Caco-2 (cell line): ENCODE results near the gene SEPTIN10. TPM values are rescaled to one million over a fixed set of nuclear protein-coding genes. Genes with fewer than 3 reads are reported as not detected.
A peak's percentile ranks its signal among the peaks of the same experiment; 100 is the strongest.

Source experiments
- BruUV-seq: library from RNA; stranded (reverse); fragments of 400-500 nt; replicated peaks from 2 replicates; lab custom pipeline; 2021; lab: Mats Ljungman, UMichigan
- CTCF ChIA-PET: fragments of 300-600 bp; sonication (Branson Sonifier 250); formaldehyde crosslinking; loops from one replicate; lab custom pipeline; 2022; ENCODE audit warnings: antibody characterized with exemption; lab: Charles Lee
- POLR2A ChIA-PET: fragments of 300-600 bp; sonication (Branson Sonifier 250); formaldehyde crosslinking; loops from one replicate; lab custom pipeline; 2022; ENCODE audit warnings: antibody characterized with exemption; lab: Charles Lee
- DNase-seq, 2 experiments: peaks; one replicate each; pipeline versions ENCODE4 v3.0.0 to v3.0.0-alpha.2; 2020 to 2022
- H3K27me3 ChIP-seq: replicated peaks from 2 replicates; pipeline ENCODE4 v1.6.0; 2011; ENCODE audit warnings: low read length; ENCODE audit not compliant: control insufficient read depth, insufficient read depth
- H3K36me3 ChIP-seq: 2 replicates; pipeline ENCODE4 v1.5.1; 2011; ENCODE audit warnings: low read length; ENCODE audit not compliant: control insufficient read depth, insufficient read depth
- H3K4me1 ChIP-seq: fragments of 250-450 bp; sonication (Bioruptor Pico); 2 replicates; pipeline ENCODE4 v1.5.1; 2020; ENCODE audit warnings: mild to moderate bottlenecking
- H3K4me3 ChIP-seq: 2 replicates; pipeline ENCODE4 v1.5.1; 2011; ENCODE audit warnings: low read depth, mild to moderate bottlenecking, control low read depth, low read length
- H3K9me3 ChIP-seq: fragments of 250-450 bp; sonication (Bioruptor Pico); 2 replicates; pipeline ENCODE4 v1.5.1; 2020; ENCODE audit warnings: mild to moderate bottlenecking, moderate library complexity
- H3K27ac Mint-ChIP-seq: one replicate; pipeline ENCODE4 v1.8.0; 2022; ENCODE audit warnings: mixed read lengths; ENCODE audit not compliant: unreplicated experiment
- H3K27me3 Mint-ChIP-seq: one replicate; pipeline ENCODE4 v1.8.0; 2022; ENCODE audit warnings: mixed read lengths; ENCODE audit not compliant: insufficient read depth, unreplicated experiment
- H3K36me3 Mint-ChIP-seq: one replicate; pipeline ENCODE4 v1.8.0; 2022; ENCODE audit warnings: mild to moderate bottlenecking, mixed read lengths; ENCODE audit not compliant: insufficient read depth, unreplicated experiment
- H3K4me1 Mint-ChIP-seq: one replicate; pipeline ENCODE4 v1.8.0; 2022; ENCODE audit warnings: low read depth, mixed read lengths; ENCODE audit not compliant: unreplicated experiment
- H3K4me3 Mint-ChIP-seq: one replicate; pipeline ENCODE4 v1.8.0; 2022; ENCODE audit warnings: mild to moderate bottlenecking, moderate library complexity, mixed read lengths; ENCODE audit not compliant: unreplicated experiment
- H3K9me3 Mint-ChIP-seq: one replicate; pipeline ENCODE4 v1.8.0; 2022; ENCODE audit warnings: mixed read lengths; ENCODE audit not compliant: unreplicated experiment
- intact Hi-C: fragments of 100-400 bp; cut with micrococcal nuclease; formaldehyde crosslinking; loops from one replicate; pipeline ENCODE4 v1.10.0; 2022; ENCODE audit not compliant: unreplicated experiment
- total RNA-seq: library from RNA; stranded (reverse); gene quantifications from 2 replicates; pipeline ENCODE4 v1.2.3, GENCODE V29; 2022
- TF ChIP-seq, protein P1 (sequence below), 2 experiments: fragments of 200-600 bp in 1 of 2; IDR thresholded peaks; 1 replicate in 1 of 2; 2 replicates in 1 of 2; pipeline versions ENCODE4 v1.5.1 to v1.8.0; 2011 to 2022; ENCODE audit warnings: antibody characterized with exemption in 1 of 2, control low read depth in 1 of 2, inconsistent platforms in 1 of 2, low read depth in 1 of 2, low read length in 1 of 2, mild to moderate bottlenecking in 1 of 2, moderate library complexity in 1 of 2; ENCODE audit not compliant: insufficient read depth in 1 of 2, severe bottlenecking in 1 of 2, unreplicated experiment in 1 of 2

The SEPTIN10 gene
- total RNA-seq, 1 experiment from 2014 or later, result 83.7 TPM

DNA sequence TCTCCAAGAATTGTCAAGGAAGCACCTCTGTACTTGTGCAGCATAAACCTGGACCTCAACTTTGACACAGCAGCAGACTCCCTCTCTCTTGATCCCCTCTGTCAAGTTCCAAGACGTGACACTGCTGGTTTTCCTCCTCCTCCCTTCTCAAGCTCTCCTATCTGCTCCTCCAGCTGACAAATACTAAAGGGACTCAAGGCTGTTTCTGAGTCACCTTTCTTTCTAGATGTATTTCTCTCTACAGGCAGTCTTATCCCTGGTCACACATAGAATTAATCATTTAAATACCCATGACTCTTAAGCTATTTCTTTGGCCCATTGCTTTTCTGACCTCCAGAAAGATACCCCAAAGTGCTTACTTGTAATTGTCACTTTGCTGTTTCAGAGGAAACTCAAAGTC, 53.5 kb downstream of the SEPTIN10 start:
- no peak for DNase-seq
- Mint-ChIP-seq H3K4me1 (peaks cover 27% of the 10 kb centered on the region), H3K9me3 (no peaks in the 10 kb centered on the region), H3K36me3 (peaks cover 21% of the 10 kb centered on the region), H3K27ac (no peak overlapping the region), H3K27me3 (no peaks in the 10 kb centered on the region), H3K4me3 (no peak overlapping the region)
- TF ChIP-seq, protein P1, sequence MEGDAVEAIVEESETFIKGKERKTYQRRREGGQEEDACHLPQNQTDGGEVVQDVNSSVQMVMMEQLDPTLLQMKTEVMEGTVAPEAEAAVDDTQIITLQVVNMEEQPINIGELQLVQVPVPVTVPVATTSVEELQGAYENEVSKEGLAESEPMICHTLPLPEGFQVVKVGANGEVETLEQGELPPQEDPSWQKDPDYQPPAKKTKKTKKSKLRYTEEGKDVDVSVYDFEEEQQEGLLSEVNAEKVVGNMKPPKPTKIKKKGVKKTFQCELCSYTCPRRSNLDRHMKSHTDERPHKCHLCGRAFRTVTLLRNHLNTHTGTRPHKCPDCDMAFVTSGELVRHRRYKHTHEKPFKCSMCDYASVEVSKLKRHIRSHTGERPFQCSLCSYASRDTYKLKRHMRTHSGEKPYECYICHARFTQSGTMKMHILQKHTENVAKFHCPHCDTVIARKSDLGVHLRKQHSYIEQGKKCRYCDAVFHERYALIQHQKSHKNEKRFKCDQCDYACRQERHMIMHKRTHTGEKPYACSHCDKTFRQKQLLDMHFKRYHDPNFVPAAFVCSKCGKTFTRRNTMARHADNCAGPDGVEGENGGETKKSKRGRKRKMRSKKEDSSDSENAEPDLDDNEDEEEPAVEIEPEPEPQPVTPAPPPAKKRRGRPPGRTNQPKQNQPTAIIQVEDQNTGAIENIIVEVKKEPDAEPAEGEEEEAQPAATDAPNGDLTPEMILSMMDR (IDR thresholded peaks at IDR 0.05; ENCODE audit: insufficient read depth in 1 of 2, low read depth in 1 of 2, low read length in 1 of 2, severe bottlenecking in 1 of 2, unreplicated experiment in 1 of 2), result no peak
- no TSS peak for BruUV-seq
- Histone ChIP-seq H3K36me3 (no peaks in the 10 kb centered on the region), H3K27me3 (no peaks in the 10 kb centered on the region), H3K4me1 (peaks cover 30% of the 10 kb centered on the region), H3K4me3 (no peak overlapping the region), H3K9me3 (no peaks in the 10 kb centered on the region)
- intact Hi-C loops, result no loop called here
- ChIA-PET CTCF (no interaction called here), POLR2A (interaction anchor here (0.7 kb wide), 1 partner anchor 54 kb away, joined by 9 read pairs; the partner anchor contains the start of genes SEPTIN10 and SOWAHC)

DNA sequence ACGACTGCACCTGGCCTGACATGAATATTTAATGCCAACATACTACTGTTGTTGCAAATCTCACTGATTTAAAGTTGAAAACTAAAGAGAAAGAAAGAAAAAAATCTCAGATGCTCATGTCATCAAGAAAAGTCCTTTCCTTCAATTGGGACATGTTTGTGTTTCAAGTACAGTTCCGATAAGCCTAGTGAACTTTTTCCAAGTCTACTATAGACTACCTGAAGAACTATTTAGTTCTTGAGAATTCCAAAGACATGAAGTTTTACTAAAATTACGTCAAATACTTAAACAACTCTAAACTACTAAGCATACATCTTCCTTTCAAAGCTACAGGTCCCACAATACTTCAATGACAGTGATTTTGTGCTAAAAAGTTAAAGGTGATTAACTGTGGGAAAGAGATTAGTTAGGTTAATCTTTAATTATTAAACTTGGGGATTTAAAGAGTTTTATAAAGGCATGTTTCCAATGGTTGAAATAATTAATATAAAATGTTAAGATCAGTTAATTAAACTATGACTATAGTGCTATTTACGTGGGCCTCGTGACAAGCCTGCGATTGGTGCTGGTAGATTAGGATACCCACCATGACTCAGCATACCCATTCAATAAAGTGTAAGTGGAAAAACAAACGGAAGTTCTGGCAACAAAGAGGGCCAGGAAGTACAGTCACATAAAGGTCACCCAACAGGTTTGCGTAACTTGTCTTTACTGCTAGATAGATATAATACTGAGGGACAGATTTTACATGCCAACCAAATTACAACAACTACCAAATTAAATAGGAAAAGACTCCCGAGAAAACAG, 55.5 kb downstream of the SEPTIN10 start:
- ChIA-PET POLR2A (no interaction called here), CTCF (no interaction called here)
- DNase-seq, result peak; percentile 63 to 65
- Histone ChIP-seq H3K36me3 (no peaks in the 10 kb centered on the region), H3K4me3 (no peak overlapping the region), H3K27me3 (no peaks in the 10 kb centered on the region), H3K4me1 (peaks cover 40% of the 10 kb centered on the region), H3K9me3 (no peaks in the 10 kb centered on the region)
- Mint-ChIP-seq H3K4me3 (no peak overlapping the region), H3K9me3 (no peaks in the 10 kb centered on the region), H3K4me1 (peaks cover 34% of the 10 kb centered on the region), H3K27me3 (no peaks in the 10 kb centered on the region), H3K27ac (peak overlapping the region; percentile 7), H3K36me3 (peaks cover 21% of the 10 kb centered on the region)
- BruUV-seq, result no TSS peak
- intact Hi-C loops, result no loop called here
- TF ChIP-seq, protein P1 (IDR thresholded peaks at IDR 0.05; ENCODE audit: insufficient read depth in 1 of 2, low read depth in 1 of 2, low read length in 1 of 2, severe bottlenecking in 1 of 2, unreplicated experiment in 1 of 2), result no peak

- POLR2A ChIA-PET, result no interaction called here
- TF ChIP-seq, protein P1 (IDR thresholded peaks at IDR 0.05; ENCODE audit: insufficient read depth in 1 of 2, low read depth in 1 of 2, low read length in 1 of 2, severe bottlenecking in 1 of 2, unreplicated experiment in 1 of 2), result no peak
- H3K27ac Mint-ChIP-seq, result no peak overlapping the region
Observed at GRCh38 chr2:109557309-109557708, 56.5 kb downstream of the SEPTIN10 start.

More at GRCh38 chr2:109557309-109557708, 56.5 kb downstream of the SEPTIN10 start:
- Histone ChIP-seq H3K4me1 (peaks cover 40% of the 10 kb centered on the region), H3K27me3 (no peaks in the 10 kb centered on the region), H3K9me3 (no peaks in the 10 kb centered on the region), H3K36me3 (no peaks in the 10 kb centered on the region), H3K4me3 (no peak overlapping the region)
- H3K4me1 Mint-ChIP-seq, result peaks cover 34% of the 10 kb centered on the region
- no peaks in the 10 kb centered on the region for H3K9me3 Mint-ChIP-seq
- BruUV-seq, result no TSS peak
- H3K36me3 Mint-ChIP-seq, result peaks cover 30% of the 10 kb centered on the region
- H3K4me3 Mint-ChIP-seq, result no peak overlapping the region
- intact Hi-C loops, result no loop called here
- no peaks in the 10 kb centered on the region for H3K27me3 Mint-ChIP-seq
- DNase-seq, result no peak
- CTCF ChIA-PET, result no interaction called here
